GM13976 (cell line): ENCODE results near the gene NR2C2.

ENCODE experiments used
- DNase-seq: peaks from one replicate; pipeline ENCODE4 v3.0.0; 2012; ENCODE audit warnings: low spot score
- CTCF ChIP-seq: IDR thresholded peaks from 2 replicates; pipeline ENCODE4 v1.5.1; 2012; ENCODE audit warnings: borderline replicate concordance, mild to moderate bottlenecking; ENCODE audit not compliant: insufficient read depth; ENCODE audit errors: extremely low read depth, missing control alignments, control extremely low read depth
- in situ Hi-C: fragments of 300-500 bp; cut with MboI; formaldehyde crosslinking; loops from one replicate; pipeline ENCODE4 v1.12.0; 2022; ENCODE audit warnings: low sequenced_read_pairs, mixed read lengths, inconsistent platforms; ENCODE audit not compliant: unreplicated experiment

NR2C2 gene

GRCh38 chr3:15042936-15043335 lies 95.6 kb downstream of the NR2C2 start:
- no peak for DNase-seq
- TF ChIP-seq CTCF, result no peak
- in situ Hi-C loops, result no loop called here

- DNase-seq, result no peak
- no peak for TF ChIP-seq CTCF
- in situ Hi-C loops, result no loop called here
Observed at GRCh38 chr3:15043408-15044171, 96.2 kb downstream of the NR2C2 start.

GRCh38 chr3:15044326-15044725 lies 96.9 kb downstream of the NR2C2 start:
- in situ Hi-C loops, result no loop called here
- DNase-seq, result no peak
- no peak for TF ChIP-seq CTCF

- TF ChIP-seq CTCF, result no peak
- in situ Hi-C loops, result no loop called here
- no peak for DNase-seq
Observed at GRCh38 chr3:15045667-15046066, 98.3 kb downstream of the NR2C2 start.

GRCh38 chr3:15049584-15049983 lies 102.2 kb downstream of the NR2C2 start:
- in situ Hi-C loops, result no loop called here
- DNase-seq, result no peak
- TF ChIP-seq CTCF, result no peak

- peak; percentile 72 for DNase-seq
- in situ Hi-C loops, result no loop called here
- TF ChIP-seq CTCF, result no peak
Observed at GRCh38 chr3:15050405-15051092, 103.2 kb downstream of the NR2C2 start.
